Activated naive CD8-positive, alpha-beta T cell treated with anti-CD3 and anti-CD28 coated beads, Interleukin-2, amount 10 ng/mL, durations not matched to agents 7 days and 5 days (primary cell): ENCODE data around the gene PKDCC. TPM values are rescaled to one million over a fixed set of nuclear protein-coding genes. Genes with fewer than 3 reads are reported as not detected.

ENCODE experiments used
- ATAC-seq: fragments of 150-1000 bp; cut with Tn5 transposase; one replicate; pipeline ENCODE4 v1.10.0; 2021; ENCODE audit warnings: low read depth, moderate library complexity
- POLR2A ChIA-PET: fragments of 350-600 bp; sonication (Branson Sonifier 250); formaldehyde crosslinking; loops from one replicate; lab custom pipeline; 2021; ENCODE audit warnings: antibody characterized with exemption; lab: Charles Lee
- DNase-seq: peaks from one replicate; pipeline ENCODE4 v3.0.0; 2021
- H3K27ac Mint-ChIP-seq: one replicate; pipeline ENCODE4 v1.8.0; 2022; ENCODE audit warnings: mild to moderate bottlenecking, mixed read lengths
- H3K27me3 Mint-ChIP-seq: one replicate; pipeline ENCODE4 v1.8.0; 2022; ENCODE audit warnings: mild to moderate bottlenecking, moderate library complexity, mixed read lengths
- H3K36me3 Mint-ChIP-seq: one replicate; pipeline ENCODE4 v1.8.0; 2021; ENCODE audit warnings: mild to moderate bottlenecking, mixed read lengths
- H3K4me1 Mint-ChIP-seq: one replicate; pipeline ENCODE4 v1.8.0; 2021; ENCODE audit warnings: mixed read lengths
- H3K4me3 Mint-ChIP-seq: one replicate; pipeline ENCODE4 v1.8.0; 2022; ENCODE audit warnings: mild to moderate bottlenecking, moderate library complexity, mixed read lengths
- H3K9me3 Mint-ChIP-seq: one replicate; pipeline ENCODE4 v1.8.0; 2021; ENCODE audit warnings: mixed read lengths
- total RNA-seq, 2 experiments: library from RNA; stranded (reverse); gene quantifications; one replicate each; pipeline ENCODE4 v1.2.3, GENCODE V29; 2021

PKDCC gene
- total RNA-seq, 2 experiments from 2014 or later: not detected

GRCh38 chr2:42036413-42036812 is 11.4 kb upstream of the PKDCC start:
- POLR2A ChIA-PET: no interaction called here
- DNase-seq (no peak), ATAC-seq (no peak)
- Mint-ChIP-seq H3K9me3 (no peaks in the 10 kb centered on the region), H3K27me3 (peaks cover 12% of the 10 kb centered on the region), H3K4me3 (no peak overlapping the region), H3K27ac (no peak overlapping the region), H3K36me3 (no peaks in the 10 kb centered on the region), H3K4me1 (peaks cover 2% of the 10 kb centered on the region)

DNA sequence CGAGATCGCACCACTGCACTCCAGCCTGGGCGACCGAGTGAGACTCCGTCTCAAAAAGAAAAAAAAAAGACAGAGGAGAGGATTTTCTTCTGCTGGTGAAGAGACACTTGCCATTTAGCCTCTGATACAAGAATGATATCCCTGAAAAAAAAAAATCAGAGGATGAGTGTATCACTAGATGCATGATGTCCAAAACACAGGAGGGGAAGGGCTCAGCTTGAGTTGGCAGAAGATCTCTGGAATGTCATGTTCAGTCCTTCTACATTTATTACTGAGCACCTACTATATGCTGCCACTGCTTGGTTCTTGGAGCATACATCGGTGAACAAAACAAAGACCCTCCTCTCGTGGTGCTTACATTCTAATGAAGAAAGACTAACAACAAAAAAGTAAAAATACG is 10.9 kb upstream of the PKDCC start:
- Mint-ChIP-seq H3K9me3 (no peaks in the 10 kb centered on the region), H3K36me3 (no peaks in the 10 kb centered on the region), H3K4me1 (peaks cover 2% of the 10 kb centered on the region), H3K27me3 (peaks cover 11% of the 10 kb centered on the region), H3K27ac (no peak overlapping the region), H3K4me3 (no peak overlapping the region)
- POLR2A ChIA-PET: no interaction called here
- DNase-seq (no peak), ATAC-seq (no peak)

DNA sequence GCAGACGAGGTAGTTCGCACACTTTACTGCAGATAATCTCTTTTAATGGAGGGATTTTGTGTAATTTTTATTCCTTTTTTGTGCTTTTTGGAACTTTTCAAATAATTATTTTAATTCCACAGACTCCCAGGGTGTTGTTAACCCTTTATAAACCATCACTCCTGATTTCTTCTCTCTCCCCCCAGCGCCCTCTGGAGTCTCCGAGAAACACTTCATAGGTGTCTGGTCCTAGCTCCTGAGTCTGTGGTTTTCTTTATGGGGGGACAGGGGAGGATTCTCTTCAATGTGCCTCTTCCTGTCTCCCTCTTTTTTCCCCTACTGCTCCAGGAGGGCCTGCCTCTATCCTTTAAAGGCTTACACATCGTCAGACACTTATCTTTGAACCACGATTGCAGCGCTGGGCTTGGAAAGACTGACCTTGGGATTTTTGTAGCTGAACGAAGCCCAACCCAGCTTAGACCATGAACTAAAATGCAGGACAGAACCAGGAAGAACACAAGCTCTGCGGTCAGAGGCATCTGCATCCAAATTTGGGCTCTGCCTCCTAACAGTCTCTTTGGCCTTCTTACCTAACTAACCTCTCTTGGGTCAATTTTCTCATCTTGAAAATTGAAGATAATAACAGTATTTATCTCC is 7.1 kb upstream of the PKDCC start:
- H3K9me3 Mint-ChIP-seq: no peaks in the 10 kb centered on the region
- DNase-seq (no peak), ATAC-seq (no peak)
- H3K4me3 Mint-ChIP-seq: no peak overlapping the region
- H3K36me3 Mint-ChIP-seq: no peaks in the 10 kb centered on the region
- POLR2A ChIA-PET: no interaction called here
- no peak overlapping the region for H3K27ac Mint-ChIP-seq
- H3K27me3 Mint-ChIP-seq: peaks cover 33% of the 10 kb centered on the region
- H3K4me1 Mint-ChIP-seq: no peaks in the 10 kb centered on the region

GRCh38 chr2:42041377-42042127 is 6.3 kb upstream of the PKDCC start:
- H3K4me1 Mint-ChIP-seq: no peaks in the 10 kb centered on the region

DNA sequence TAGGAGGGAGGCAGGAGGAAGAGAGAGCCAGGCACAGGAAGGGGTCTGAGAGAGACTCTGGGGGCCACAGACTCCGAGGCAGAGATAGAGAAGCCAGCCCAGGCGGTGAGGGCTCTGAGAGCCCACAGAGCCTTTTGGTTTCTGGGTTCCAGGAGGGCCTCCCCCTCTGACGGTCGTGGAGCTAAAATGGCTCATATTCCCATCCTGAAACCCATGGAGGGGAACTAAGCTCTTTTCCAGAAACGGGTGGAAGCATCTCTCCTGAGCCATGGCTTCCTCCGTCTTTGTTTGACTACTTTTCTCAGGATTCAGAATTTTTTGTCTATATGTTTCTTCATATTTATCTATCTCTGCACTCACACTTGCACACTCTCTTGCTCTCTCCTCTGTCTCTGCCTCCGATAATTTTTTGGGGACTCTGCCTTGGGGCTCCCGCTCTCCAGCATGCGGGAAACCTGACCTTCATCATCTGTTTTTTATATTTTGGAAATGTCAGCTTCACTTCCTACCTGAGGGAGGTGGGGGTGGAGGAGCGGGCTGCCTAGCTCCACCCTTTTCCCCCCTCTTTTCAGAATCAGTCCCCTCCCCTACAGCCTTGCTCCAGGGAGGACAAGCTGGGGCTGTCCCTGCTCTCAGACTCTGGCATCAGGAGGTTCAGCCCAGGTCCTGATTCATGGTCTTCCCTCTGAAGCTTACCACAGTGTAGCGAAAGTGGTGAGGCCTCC is 5.0 kb upstream of the PKDCC start:
- H3K4me3 Mint-ChIP-seq: no peak overlapping the region
- ATAC-seq: no peak
- no peaks in the 10 kb centered on the region for H3K36me3 Mint-ChIP-seq
- no peak overlapping the region for H3K27ac Mint-ChIP-seq
- DNase-seq: no peak
- POLR2A ChIA-PET: no interaction called here
- peaks cover 45% of the 10 kb centered on the region for H3K27me3 Mint-ChIP-seq
- H3K4me1 Mint-ChIP-seq: no peaks in the 10 kb centered on the region
- H3K9me3 Mint-ChIP-seq: no peaks in the 10 kb centered on the region

More at GRCh38 chr2:42041377-42042127, 6.3 kb upstream of the PKDCC start:
- DNase-seq (no peak), ATAC-seq (no peak)
- POLR2A ChIA-PET: no interaction called here
- Mint-ChIP-seq H3K9me3 (no peaks in the 10 kb centered on the region), H3K4me3 (no peak overlapping the region), H3K36me3 (no peaks in the 10 kb centered on the region), H3K27ac (no peak overlapping the region), H3K27me3 (peaks cover 40% of the 10 kb centered on the region)

DNA sequence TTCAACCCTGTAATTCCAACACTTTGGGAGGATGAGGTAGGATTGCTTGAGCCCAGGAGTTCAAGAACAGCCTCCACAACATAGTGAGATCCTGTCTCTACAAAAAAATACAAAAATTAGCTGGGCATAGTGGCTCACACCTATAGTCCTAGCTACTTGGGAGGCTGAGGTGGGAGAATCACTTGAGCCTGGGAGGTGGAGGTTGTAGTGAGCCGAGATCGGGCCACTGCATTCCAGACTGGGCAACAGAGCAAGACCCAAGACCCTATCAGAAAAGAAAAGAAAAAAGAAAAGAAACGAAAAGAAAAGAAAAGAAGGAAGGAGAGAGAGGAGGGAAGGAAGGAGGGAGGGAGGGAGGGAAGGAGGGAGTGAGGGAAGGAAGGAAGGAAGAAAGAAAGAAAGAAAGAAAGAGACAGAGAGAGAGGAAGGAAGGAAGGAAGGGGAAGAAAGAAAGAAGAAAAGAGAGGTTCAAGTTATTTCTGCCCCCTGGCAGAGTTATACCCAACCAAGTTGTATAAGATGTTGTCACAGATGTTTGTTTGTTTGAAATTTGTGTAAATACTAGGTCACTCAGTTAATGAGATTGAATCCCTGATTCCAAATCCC is 3.9 kb upstream of the PKDCC start:
- Mint-ChIP-seq H3K27me3 (peaks cover 49% of the 10 kb centered on the region), H3K9me3 (no peaks in the 10 kb centered on the region), H3K4me3 (no peak overlapping the region), H3K27ac (no peak overlapping the region), H3K36me3 (no peaks in the 10 kb centered on the region), H3K4me1 (no peaks in the 10 kb centered on the region)
- no peak for DNase-seq
- POLR2A ChIA-PET: no interaction called here
- no peak for ATAC-seq

DNA sequence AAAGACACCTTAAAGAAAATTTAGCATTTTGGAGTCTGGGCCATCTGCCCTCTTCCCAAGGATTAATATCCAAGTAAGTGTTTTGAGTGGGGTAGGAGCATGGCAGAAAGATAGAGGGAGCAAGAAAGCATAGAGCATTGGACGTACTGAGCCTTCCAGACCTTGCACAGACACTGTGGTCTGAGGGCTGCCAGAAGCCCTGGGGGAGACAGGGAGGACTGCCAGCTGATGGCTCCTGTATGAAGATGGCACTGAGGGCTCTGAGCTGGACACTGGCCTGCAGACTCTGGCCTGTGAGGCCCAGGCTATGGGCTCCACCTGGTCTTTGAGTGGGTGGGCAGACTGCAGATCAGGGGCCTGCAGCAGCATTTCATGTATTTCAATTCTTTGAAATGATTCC is 2.9 kb upstream of the PKDCC start:
- H3K9me3 Mint-ChIP-seq: no peaks in the 10 kb centered on the region
- H3K27ac Mint-ChIP-seq: no peak overlapping the region
- no peak for ATAC-seq
- no peak for DNase-seq
- H3K36me3 Mint-ChIP-seq: no peaks in the 10 kb centered on the region
- peaks cover 57% of the 10 kb centered on the region for H3K27me3 Mint-ChIP-seq
- POLR2A ChIA-PET: no interaction called here
- no peak overlapping the region for H3K4me3 Mint-ChIP-seq
- no peaks in the 10 kb centered on the region for H3K4me1 Mint-ChIP-seq

- H3K27me3 Mint-ChIP-seq: peaks cover 61% of the 10 kb centered on the region
- H3K4me3 Mint-ChIP-seq: no peak overlapping the region
These were observed 2.5 kb upstream of the PKDCC start for GRCh38 chr2:42045352-42045751.

GRCh38 chr2:42045848-42046748 is 1.7 kb upstream of the PKDCC start:
- no peaks in the 10 kb centered on the region for H3K9me3 Mint-ChIP-seq
- POLR2A ChIA-PET: no interaction called here
- no peak for ATAC-seq
- DNase-seq: no peak
- no peak overlapping the region for H3K4me3 Mint-ChIP-seq
- no peak overlapping the region for H3K27ac Mint-ChIP-seq
- no peaks in the 10 kb centered on the region for H3K4me1 Mint-ChIP-seq
- H3K36me3 Mint-ChIP-seq: no peaks in the 10 kb centered on the region
- peaks cover 68% of the 10 kb centered on the region for H3K27me3 Mint-ChIP-seq

More at GRCh38 chr2:42045352-42045751, 2.5 kb upstream of the PKDCC start:
- no peaks in the 10 kb centered on the region for H3K9me3 Mint-ChIP-seq
- H3K27ac Mint-ChIP-seq: no peak overlapping the region
- H3K4me1 Mint-ChIP-seq: no peaks in the 10 kb centered on the region
- POLR2A ChIA-PET: no interaction called here
- DNase-seq (no peak), ATAC-seq (no peak)
- no peaks in the 10 kb centered on the region for H3K36me3 Mint-ChIP-seq

- H3K4me3 Mint-ChIP-seq: peak overlapping the region; percentile 44
- peaks cover 62% of the 10 kb centered on the region for H3K27me3 Mint-ChIP-seq
- H3K27ac Mint-ChIP-seq: no peak overlapping the region
- H3K4me1 Mint-ChIP-seq: no peaks in the 10 kb centered on the region
- no peaks in the 10 kb centered on the region for H3K36me3 Mint-ChIP-seq
- no peak for DNase-seq
- POLR2A ChIA-PET: no interaction called here
- no peak for ATAC-seq
- H3K9me3 Mint-ChIP-seq: no peaks in the 10 kb centered on the region
These were observed 868 bp upstream of the PKDCC start for GRCh38 chr2:42046819-42047487.

GRCh38 chr2:42048299-42049220 is 739 bp downstream of the PKDCC start:
- H3K4me1 Mint-ChIP-seq: no peaks in the 10 kb centered on the region
- no peak overlapping the region for H3K27ac Mint-ChIP-seq
- ATAC-seq: no peak
- H3K4me3 Mint-ChIP-seq: peak overlapping the region; percentile 17
- peaks cover 56% of the 10 kb centered on the region for H3K27me3 Mint-ChIP-seq
- no peaks in the 10 kb centered on the region for H3K9me3 Mint-ChIP-seq
- peak; percentile 34 for DNase-seq
- H3K36me3 Mint-ChIP-seq: no peaks in the 10 kb centered on the region
- POLR2A ChIA-PET: no interaction called here
